CD4-positive, alpha-beta T cell treated with Interleukin-15 for 4 hours (primary cell): ENCODE results near the gene SLCO6A1.

ENCODE experiments used
- DNase-seq: peaks from one replicate; pipeline ENCODE4 v3.0.0-alpha.2; 2020; ENCODE audit warnings: low spot score

SLCO6A1 gene

GRCh38 chr5:102453716-102454115 is 45.1 kb downstream of the SLCO6A1 start:
- DNase-seq, result no peak

- no peak for DNase-seq
These were observed 47.7 kb downstream of the SLCO6A1 start for GRCh38 chr5:102451082-102451481.

DNA sequence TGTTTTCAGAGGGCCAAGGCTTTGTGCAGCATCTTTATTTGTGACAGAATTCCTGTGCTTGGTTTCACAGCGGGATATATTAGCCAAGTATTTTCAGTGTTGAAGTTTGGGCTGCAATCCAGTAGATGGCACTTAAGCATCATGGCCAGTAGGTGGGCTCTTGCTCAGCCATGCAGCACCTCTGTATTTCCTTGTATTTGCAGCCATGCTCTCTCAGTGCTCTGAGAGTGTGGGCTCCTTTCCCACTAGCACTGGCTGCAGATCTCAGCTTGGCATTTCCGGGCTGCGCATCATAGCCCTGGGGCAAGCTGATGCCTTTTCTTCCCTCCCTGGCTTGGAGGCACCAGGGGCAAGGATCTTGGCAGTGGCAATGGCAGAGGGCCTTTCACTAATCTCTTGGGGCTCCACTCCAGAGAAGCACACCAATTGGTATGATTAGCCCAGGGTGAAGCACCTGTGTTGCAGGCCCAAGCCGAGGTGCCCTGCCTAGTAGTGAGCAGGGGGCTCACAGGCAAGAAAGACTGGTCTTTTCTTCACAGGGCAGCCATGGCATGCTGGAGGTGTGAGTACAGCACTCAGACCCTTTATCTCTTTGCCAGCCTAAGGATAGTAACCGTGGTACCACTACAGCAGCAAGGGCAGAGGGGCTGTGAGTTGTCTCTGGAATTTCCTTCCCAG is 48.3 kb downstream of the SLCO6A1 start:
- DNase-seq, result no peak

GRCh38 chr5:102433473-102433872 is 65.3 kb downstream of the SLCO6A1 start:
- no peak for DNase-seq

GRCh38 chr5:102421647-102422046 is 77.2 kb downstream of the SLCO6A1 start:
- no peak for DNase-seq

GRCh38 chr5:102418531-102418930 is 80.3 kb downstream of the SLCO6A1 start:
- DNase-seq, result no peak

DNA sequence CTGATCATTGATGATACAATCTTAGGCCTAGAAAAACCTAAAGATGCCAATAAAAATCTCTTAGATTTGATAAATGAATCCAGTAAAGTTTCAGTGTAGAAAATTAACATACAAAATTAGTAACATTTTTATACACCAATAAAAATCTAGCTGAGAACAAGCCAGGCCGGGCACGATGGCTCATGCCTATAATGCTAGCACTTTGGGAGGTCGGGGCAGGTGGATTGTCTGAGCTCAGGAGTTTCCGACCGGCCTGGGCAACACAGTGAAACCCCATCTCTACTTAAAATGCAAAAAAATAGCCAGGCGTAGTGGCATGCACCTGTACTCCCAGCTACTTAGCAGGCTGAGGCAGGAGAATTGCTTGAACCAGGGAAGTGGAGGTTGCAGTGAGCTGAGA is 84.4 kb downstream of the SLCO6A1 start:
- no peak for DNase-seq

DNA sequence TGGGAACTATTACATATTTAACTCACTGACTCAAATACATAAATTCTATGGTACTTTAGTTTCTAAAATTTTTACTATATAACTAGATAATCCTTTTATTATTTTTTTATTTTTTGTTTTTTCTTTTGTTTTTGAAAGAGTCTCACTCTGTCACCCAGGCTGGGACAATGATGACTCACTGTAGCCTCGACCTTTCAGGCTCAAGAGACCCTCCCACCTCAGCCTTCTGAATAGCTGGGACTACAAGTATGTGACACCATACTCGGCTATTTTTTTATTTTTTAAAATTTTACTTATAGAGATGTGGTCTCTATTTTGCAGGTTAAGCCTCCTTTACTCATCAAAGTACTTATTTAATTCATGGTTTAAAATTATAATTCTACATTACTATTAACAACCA is 110.6 kb downstream of the SLCO6A1 start:
- DNase-seq, result no peak

DNA sequence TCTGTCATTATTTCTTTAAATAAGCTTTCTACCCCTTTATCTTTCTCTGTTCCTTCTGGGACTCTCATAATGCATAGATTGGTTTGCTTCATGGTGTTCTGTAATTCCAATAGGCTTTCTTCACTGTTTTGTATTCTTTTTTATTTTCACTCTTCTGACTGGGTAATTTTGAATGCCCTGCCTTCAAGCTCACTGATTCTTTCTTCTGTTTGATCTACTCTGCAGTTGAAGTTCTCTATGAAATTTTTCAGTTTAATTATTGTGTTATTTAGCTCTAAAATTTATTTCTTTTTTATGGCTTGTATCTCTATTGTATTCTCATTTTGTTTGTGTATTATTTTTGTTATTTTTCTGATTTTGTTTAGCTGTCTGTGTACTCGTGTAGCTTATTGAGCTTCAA is 113.4 kb downstream of the SLCO6A1 start:
- no peak for DNase-seq

GRCh38 chr5:102380174-102380573 is 118.6 kb downstream of the SLCO6A1 start:
- DNase-seq, result no peak

DNA sequence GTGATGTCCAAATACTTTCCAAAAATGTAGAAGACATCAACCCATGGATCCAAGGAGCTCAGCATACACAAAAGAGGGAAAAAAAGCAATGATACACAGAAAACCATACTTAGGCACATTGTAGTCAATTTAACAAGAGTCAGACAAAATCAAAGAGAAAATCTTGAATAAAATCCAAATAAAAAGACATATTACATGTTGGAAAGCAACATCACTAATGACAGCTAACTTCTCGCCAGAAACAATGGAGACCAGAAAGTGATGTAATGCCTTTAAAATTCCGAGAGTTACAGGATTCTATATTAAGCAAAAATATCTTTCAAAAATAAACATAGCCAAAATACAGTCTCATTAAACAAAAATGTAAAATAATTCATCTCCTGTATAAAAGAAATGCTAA is 122.9 kb downstream of the SLCO6A1 start:
- no peak for DNase-seq

DNA sequence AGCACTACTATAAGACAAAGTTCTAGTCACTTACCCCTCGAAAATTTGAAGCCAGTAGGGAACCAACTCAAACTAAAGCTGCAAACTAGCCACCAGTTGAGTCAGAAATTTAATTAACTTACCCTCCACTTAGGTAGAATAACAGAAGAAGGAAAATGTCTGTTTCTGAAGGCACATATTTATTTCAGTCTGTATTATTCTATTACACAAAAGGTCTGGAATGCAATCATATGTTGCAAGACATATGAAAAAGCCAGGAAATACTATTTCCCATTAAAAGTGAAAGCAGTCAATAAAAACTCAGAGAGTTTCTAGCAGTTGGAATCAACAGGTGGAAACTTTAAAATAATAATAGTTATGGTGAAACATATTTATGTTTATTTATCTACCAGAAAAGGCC is 123.5 kb downstream of the SLCO6A1 start:
- DNase-seq, result no peak

GRCh38 chr5:102368392-102368791 is 130.4 kb downstream of the SLCO6A1 start:
- no peak for DNase-seq

- DNase-seq, result no peak
These were observed 157.0 kb downstream of the SLCO6A1 start for GRCh38 chr5:102341681-102342288.

DNA sequence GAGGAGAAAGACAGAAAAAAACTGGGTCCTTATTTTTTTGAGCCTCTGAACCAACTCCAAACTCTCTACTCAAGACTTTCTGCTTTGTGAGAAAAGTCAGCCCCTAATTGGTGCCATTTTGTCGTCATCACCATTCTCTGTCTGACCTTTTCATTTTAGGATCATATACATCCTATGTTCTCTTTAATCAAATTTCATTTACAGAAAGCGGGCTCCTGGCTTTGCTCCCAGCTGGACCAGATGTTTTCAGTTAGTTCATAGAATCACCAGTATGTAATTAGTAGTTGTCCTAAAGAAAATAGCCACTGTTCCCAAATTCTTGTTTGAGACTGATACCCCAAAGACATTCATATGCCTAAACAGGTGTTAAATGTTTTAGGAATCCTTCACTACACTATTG is 174.1 kb downstream of the SLCO6A1 start:
- DNase-seq, result no peak
